Measurements from ENCODE around the gene G6PC1.
"Not testable (repeated sequence)": the region's sequence is repeated elsewhere in the genome, so short reads cannot be mapped to it uniquely, and the experiment has no call there.

The G6PC1 gene

DNA sequence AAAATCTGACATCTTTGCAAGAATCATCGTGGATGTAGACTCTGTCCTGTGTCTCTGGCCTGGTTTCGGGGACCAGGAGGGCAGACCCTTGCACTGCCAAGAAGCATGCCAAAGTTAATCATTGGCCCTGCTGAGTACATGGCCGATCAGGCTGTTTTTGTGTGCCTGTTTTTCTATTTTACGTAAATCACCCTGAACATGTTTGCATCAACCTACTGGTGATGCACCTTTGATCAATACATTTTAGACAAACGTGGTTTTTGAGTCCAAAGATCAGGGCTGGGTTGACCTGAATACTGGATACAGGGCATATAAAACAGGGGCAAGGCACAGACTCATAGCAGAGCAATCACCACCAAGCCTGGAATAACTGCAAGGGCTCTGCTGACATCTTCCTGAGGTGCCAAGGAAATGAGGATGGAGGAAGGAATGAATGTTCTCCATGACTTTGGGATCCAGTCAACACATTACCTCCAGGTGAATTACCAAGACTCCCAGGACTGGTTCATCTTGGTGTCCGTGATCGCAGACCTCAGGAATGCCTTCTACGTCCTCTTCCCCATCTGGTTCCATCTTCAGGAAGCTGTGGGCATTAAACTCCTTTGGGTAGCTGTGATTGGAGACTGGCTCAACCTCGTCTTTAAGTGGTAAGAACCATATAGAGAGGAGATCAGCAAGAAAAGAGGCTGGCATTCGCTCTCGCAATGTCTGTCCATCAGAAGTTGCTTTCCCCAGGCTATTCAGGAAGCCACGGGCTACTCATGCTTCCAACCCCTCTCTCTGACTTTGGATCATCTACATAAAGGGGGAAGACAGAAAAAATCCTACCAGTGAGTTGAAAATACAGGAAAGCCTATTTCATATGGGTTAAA is at the start of gene G6PC1:
Gene G6PC1, plus strand, starts transcription at position 340 of the 872 bp plus-strand sequence. Its CDS starts 78 bp downstream, at position 418.
- no peak for DNase-seq (ENCODE audit: low read depth)

- DNase-seq (ENCODE audit: low read depth), result no peak
These were observed 49.6 kb upstream of the G6PC1 start, which contains the start of gene AOC3 for GRCh38 chr17:42850954-42851353. Gene AOC3 (plus strand): TSS chr17:42851199. CDS start chr17:42851344, 145 bp downstream.

GRCh38 chr17:42851371-42852240 is 49.0 kb upstream of the G6PC1 start:
- DNase-seq (ENCODE audit: low read depth), result not testable (repeated sequence)

GRCh38 chr17:42852351-42852750 is 48.2 kb upstream of the G6PC1 start:
- no peak for DNase-seq (ENCODE audit: low read depth)

DNA sequence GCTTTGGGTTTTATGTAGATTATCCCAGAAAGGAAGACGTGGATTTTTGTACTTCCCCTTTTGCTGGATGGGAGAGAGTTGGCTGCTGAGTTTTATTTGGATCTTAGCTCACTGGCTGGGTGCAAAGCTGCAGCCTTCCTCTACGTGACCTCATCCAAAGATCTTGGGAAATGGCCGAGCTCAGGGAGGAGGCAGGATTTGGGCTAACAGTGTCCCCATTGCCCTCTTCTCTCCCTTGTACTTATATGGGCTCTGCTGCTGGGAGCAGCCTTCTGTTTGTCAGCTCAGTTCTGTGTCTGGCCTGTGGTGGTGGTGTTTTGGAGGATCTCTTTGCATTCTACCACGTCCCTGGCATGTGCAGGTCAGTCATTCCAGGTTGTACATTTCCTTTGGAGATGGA is 47.6 kb upstream of the G6PC1 start:
- DNase-seq (ENCODE audit: low read depth), result no peak

- DNase-seq (ENCODE audit: low read depth), result no peak
These were observed 47.0 kb upstream of the G6PC1 start for GRCh38 chr17:42853597-42853967.

GRCh38 chr17:42853968-42854790 is 46.4 kb upstream of the G6PC1 start:
- DNase-seq (ENCODE audit: low read depth), result no peak

DNA sequence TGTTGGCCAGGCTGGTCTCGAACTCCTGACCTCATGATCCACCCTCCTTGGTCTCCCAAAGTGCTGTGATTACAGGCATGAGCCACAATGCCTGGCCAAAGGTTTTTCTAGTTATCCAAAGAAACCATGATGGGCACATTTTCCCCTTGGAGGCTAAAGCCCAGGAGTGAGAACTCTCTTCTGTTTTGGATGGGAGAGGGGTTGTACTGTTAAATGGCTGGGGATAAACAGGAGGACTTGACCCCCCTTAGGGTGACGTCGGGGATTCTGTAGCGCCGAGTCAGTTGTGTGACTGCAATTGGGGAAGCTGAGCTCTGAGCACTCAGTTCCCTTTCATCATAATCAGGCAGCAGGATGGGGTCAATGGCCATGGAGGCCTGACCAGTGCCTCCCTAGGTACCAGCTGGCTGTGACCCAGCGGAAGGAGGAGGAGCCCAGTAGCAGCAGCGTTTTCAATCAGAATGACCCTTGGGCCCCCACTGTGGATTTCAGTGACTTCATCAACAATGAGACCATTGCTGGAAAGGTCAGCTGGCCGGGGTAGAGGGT is 45.5 kb upstream of the G6PC1 start:
- no peak for DNase-seq (ENCODE audit: low read depth)

DNA sequence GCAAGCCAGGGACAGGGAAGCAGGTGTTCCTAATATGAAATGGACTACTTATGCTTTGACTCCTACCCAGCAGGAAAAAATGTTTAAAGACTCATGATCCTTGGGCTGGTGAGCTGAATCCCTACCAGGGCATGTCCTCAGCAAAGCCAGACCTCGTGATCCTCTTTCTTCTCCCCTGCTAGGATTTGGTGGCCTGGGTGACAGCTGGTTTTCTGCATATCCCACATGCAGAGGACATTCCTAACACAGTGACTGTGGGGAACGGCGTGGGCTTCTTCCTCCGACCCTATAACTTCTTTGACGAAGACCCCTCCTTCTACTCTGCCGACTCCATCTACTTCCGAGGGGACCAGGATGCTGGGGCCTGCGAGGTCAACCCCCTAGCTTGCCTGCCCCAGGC is 44.5 kb upstream of the G6PC1 start:
- DNase-seq (ENCODE audit: low read depth), result not testable (repeated sequence)

GRCh38 chr17:42856516-42856915 is 44.1 kb upstream of the G6PC1 start:
- DNase-seq (ENCODE audit: low read depth), result not testable (repeated sequence)

- DNase-seq (ENCODE audit: low read depth), result no peak
These were observed 43.2 kb upstream of the G6PC1 start for GRCh38 chr17:42857389-42857788.

GRCh38 chr17:42865638-42866094 is 34.9 kb upstream of the G6PC1 start:
- DNase-seq (ENCODE audit: low read depth), result no peak

DNA sequence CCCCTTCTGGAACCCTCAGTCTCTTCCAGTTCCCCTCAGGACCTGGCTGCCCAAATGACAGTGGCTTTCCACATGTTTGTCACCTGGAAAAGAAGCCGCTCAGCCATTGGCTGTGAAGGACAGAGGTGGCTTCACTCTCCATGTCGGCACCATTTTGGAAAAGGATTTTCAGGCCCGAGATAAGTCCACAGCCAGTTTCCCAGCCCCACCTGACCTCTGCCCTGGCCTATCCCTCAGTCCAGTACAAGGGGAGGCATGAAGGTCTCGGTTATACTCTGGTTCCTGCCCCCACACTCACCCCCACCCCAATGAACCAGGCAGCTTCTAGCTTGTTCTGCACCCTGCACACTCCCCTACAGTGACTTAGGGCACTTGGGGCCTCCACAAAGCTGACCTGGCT is 34.4 kb upstream of the G6PC1 start:
- no peak for DNase-seq (ENCODE audit: low read depth)

- no peak for DNase-seq (ENCODE audit: low read depth)
These were observed 33.7 kb upstream of the G6PC1 start for GRCh38 chr17:42866631-42867575.

- not testable (repeated sequence) for DNase-seq (ENCODE audit: low read depth)
These were observed 32.8 kb upstream of the G6PC1 start for GRCh38 chr17:42867694-42868261.

DNA sequence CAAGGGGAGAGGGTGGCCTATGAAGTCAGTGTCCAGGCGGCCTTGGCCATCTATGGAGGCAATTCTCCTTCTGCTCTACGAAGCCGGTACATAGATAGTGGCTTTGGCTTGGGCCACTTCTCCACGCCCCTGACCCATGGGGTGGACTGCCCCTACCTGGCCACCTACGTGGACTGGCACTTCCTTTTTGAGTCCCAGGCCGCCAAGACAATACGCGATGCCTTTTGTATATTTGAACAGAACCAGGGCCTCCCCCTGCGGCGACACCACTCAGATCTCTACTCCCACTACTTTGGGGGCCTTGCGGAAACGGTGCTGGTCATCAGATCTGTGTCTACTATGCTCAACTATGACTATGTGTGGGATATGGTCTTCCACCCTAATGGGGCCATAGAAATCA is 32.3 kb upstream of the G6PC1 start:
- DNase-seq (ENCODE audit: low read depth), result no peak

DNA sequence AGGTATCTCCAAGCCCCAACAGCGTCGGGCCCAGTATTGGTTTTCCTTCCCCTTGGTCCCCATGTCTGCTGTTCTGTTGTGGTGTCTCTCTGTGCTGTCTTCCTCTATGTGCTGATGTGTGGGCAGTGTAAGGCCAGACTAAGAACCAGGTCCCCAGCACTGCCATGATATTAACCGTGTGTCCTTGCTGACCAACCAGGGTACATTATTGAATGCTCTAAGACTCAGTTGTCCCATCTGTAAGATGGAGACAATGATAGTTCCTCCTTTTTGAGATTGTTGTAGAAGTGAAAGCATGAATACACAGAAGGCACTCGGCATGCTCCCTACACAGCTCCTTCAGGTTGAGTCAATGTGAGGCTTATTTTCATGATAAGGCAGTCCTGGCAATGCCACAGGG is 29.0 kb upstream of the G6PC1 start:
- DNase-seq (ENCODE audit: low read depth), result no peak

DNA sequence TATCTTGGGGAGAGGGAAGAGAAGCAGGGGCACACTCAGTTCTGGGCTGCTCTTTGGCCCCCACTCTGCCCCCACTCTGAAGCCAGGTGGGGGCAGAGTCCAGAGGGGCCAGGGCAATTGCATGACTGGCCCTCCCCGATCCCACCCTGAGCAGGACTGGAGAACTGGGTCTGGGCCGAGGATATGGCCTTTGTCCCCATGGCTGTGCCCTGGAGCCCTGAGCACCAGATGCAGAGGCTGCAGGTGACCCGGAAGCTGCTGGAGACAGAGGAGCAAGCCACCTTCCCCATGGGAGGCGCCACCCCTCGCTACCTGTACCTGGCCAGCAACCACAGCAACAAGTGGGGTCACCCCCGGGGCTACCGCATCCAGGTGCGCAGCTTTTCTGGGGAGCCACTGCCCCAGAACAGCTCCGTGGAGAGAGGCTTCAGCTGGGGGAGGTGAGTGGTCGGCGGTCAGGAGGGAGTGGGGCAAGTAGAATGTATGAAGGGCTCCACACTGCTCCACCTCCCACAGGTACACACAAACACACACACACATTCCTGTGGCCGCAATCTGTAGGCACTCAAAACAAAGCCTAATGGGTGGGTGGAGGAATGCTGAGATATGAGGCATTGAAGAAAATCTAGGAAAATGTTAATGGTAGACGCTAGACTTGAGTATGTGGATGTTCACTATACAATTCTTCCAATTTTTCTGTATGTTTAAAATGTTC is 28.2 kb upstream of the G6PC1 start:
- DNase-seq (ENCODE audit: low read depth), result no peak

DNA sequence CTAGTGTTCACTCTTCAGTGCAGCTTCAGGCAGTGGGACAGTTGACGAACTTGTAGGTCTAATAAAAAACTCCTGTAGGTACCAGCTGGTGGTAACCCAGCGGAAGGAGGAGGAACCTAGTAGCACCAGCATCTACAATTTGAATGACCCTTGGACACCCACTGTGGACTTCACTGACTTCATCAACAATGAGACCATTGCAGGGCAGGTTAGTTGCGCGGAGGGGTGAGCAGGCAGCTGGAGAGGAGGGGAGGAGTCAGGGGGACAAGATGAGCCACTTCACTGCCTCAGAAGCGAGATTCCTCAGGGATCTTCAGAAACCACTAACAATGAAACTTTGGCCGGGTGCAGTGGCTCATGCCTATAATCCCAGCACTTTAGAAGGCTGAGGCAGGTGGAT is 27.3 kb upstream of the G6PC1 start:
- DNase-seq (ENCODE audit: low read depth), result no peak

Data from EH (cell line).